Testis (tissue), 3 donors: Measurements from ENCODE around the gene TMEM44. TPM values are rescaled to one million over a fixed set of nuclear protein-coding genes. Genes with fewer than 3 reads are reported as not detected.
"Not testable (repeated sequence)": the region's sequence is repeated elsewhere in the genome, so short reads cannot be mapped to it uniquely, and the experiment has no call there.

Experiments
- DNase-seq: peaks from one replicate; pipeline ENCODE4 v3.0.0-alpha.2; 2019
- H3K27ac ChIP-seq, 2 donors: fragments of 200-600 bp; sonication (generic); one replicate each; pipeline ENCODE4 v1.5.1; 2019
- H3K27me3 ChIP-seq: fragments of 200-600 bp; sonication (generic); one replicate; pipeline ENCODE4 v1.5.1; 2019
- H3K36me3 ChIP-seq: fragments of 200-600 bp; sonication (generic); one replicate; pipeline ENCODE4 v1.5.1; 2017; ENCODE audit warnings: low read depth; ENCODE audit errors: missing control alignments
- H3K4me1 ChIP-seq: fragments of 200-600 bp; sonication (generic); one replicate; pipeline ENCODE4 v1.5.1; 2019
- H3K4me3 ChIP-seq, 2 donors: fragments of 200-600 bp; sonication (generic); one replicate each; pipeline ENCODE4 v1.5.1; 2017 to 2019
- H3K9me3 ChIP-seq: fragments of 200-600 bp; sonication (generic); one replicate; pipeline ENCODE4 v1.5.1; 2017
- POLR2A ChIP-seq: fragments of 450-650 bp; IDR thresholded peaks from one replicate; pipeline ENCODE4 v1.6.1; 2017; ENCODE audit warnings: antibody characterized with exemption, mild to moderate bottlenecking, moderate library complexity
- WGBS, 2 donors: methylation state at CpG; one replicate each; pipeline ENCODE4 v1.1.5; 2018; 5-methylcytosine and 5-hydroxymethylcytosine counted together
- intact Hi-C: fragments of 100-400 bp; cut with DNase I; formaldehyde crosslinking; loops from one replicate; pipeline ENCODE4 v1.15.1; 2023; ENCODE audit warnings: low total_unique reads
- polyA plus RNA-seq: library from polyadenylated mRNA; stranded (reverse); fragments of 350-450 nt; fragmentation: Illumina TruSeq; extraction: RNeasy Lipid Tissue Mini Kit (QIAGEN cat#74804); gene quantifications from one replicate; pipeline ENCODE4 v1.2.3, GENCODE V29; 2014; ENCODE audit warnings: low read depth, low replicate concordance; ENCODE audit not compliant: insufficient read depth
- total RNA-seq, 2 donors: library from RNA; depleted of rRNA; stranded (reverse); fragments of >200 nt; gene quantifications; one replicate each; pipeline ENCODE4 v1.2.3, GENCODE V29; 2016
- TF ChIP-seq, protein P1 (sequence below), 3 experiments: fragments of 450-650 bp in 2 of 3; fragments of 200-600 bp in 1 of 3; sonication (generic) in 1 of 3; IDR thresholded peaks; one replicate each; pipeline ENCODE4 v1.5.1; 2016 to 2019; ENCODE audit warnings: antibody characterized with exemption in 3 of 3, mild to moderate bottlenecking in 2 of 3, moderate library complexity in 1 of 3

TMEM44 gene
- total and polyA plus RNA-seq, 3 donors from 2014 or later: 6.8 to 14.9 (median 10.7) TPM

GRCh38 chr3:194549853-194550252 is 83.4 kb downstream of the TMEM44 start:
- intact Hi-C loops: no loop called here
- Histone ChIP-seq H3K4me3 (no peak overlapping the region), H3K4me1 (no peaks in the 10 kb centered on the region), H3K36me3 (no peaks in the 10 kb centered on the region), H3K27me3 (no peaks in the 10 kb centered on the region), H3K27ac (no peak overlapping the region), H3K9me3 (no peaks in the 10 kb centered on the region)
- no peak for DNase-seq
- TF ChIP-seq, protein P1, sequence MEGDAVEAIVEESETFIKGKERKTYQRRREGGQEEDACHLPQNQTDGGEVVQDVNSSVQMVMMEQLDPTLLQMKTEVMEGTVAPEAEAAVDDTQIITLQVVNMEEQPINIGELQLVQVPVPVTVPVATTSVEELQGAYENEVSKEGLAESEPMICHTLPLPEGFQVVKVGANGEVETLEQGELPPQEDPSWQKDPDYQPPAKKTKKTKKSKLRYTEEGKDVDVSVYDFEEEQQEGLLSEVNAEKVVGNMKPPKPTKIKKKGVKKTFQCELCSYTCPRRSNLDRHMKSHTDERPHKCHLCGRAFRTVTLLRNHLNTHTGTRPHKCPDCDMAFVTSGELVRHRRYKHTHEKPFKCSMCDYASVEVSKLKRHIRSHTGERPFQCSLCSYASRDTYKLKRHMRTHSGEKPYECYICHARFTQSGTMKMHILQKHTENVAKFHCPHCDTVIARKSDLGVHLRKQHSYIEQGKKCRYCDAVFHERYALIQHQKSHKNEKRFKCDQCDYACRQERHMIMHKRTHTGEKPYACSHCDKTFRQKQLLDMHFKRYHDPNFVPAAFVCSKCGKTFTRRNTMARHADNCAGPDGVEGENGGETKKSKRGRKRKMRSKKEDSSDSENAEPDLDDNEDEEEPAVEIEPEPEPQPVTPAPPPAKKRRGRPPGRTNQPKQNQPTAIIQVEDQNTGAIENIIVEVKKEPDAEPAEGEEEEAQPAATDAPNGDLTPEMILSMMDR (IDR thresholded peaks at IDR 0.05): no peak
- WGBS, 2 donors: 86 to 90% methylated on average over 9 of the region's 9 CpGs

DNA sequence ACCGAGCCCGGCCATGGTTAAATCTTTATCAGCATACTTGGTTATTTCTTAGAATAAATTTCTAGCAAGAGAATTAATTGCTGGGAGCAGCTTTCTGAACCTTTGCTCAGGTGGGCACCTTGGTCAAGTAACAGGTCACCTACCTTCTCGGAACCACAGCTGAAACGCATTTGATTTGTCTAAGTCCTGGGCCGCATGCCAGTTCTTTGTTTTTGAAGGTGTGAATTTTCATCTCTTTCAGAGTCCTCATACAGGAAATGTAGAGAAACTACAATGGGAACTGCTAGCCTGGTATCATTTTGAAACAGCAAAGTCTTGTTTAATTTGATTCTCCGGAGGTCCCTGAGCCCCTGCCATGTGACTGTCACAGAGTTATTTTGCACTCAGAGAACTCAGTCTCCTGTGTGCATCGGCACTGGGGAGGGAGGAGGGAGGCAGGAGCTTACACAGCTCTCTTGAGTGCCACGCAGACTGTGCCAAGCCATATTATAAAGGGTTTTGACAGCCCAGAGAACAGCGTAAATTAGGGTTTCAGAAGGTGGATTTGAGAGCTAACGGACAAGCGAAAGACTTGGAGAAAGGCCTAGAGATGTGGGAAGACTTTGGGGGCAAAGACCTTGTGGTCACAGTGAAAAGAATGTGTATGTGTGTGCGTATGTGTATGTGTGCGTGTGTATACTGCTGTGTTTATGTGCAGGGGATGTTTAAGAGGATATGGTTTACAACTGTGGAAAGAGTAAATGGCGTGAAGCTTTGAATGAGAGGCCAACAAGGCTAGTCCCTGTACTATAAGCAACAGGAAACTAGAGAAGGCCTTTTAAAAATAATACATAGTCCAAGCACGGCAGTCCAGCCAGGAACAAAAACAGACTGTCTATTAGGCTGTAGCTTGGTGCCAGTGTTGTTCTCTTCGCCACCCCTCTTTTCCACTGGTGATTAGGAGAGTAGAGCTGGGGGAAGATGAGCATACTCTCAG is 84.6 kb downstream of the TMEM44 start:
- 82 to 90% methylated on average over 16 of the region's 16 CpGs for WGBS, 2 donors
- no peak for DNase-seq
- Histone ChIP-seq H3K9me3 (no peaks in the 10 kb centered on the region), H3K27ac (no peak overlapping the region), H3K36me3 (no peaks in the 10 kb centered on the region), H3K4me3 (no peak overlapping the region), H3K27me3 (no peaks in the 10 kb centered on the region), H3K4me1 (no peaks in the 10 kb centered on the region)
- TF ChIP-seq, protein P1 (IDR thresholded peaks at IDR 0.05): no peak
- no peak for TF ChIP-seq POLR2A
- intact Hi-C loops: no loop called here

DNA sequence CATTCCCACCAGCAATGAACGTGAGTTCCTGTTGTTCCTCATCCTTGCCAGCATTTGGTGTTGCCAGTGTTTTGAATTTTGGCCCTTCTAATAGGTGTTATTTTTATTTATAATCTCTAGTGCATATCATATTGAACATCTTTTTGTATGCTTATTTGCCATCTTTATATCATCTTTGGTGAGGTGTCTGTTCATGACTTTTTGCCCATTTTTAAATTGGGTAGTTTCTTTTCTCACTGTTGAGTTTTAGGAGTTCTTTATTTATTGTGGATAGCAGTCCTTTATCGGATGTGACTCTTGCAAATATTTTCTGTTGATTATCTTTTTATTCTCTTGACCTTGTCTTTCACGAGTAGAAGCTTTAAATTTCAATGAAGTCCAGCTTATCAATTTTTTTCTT is 86.2 kb downstream of the TMEM44 start:
- intact Hi-C loops: no loop called here
- Histone ChIP-seq H3K4me1 (no peaks in the 10 kb centered on the region), H3K4me3 (no peak overlapping the region)

GRCh38 chr3:194545538-194545937 is 87.7 kb downstream of the TMEM44 start:
- H3K4me3 ChIP-seq, DNase-seq, H3K27ac ChIP-seq, intact Hi-C loops, H3K9me3 ChIP-seq, H3K4me1 ChIP-seq, H3K27me3 ChIP-seq, H3K36me3 ChIP-seq: not testable (repeated sequence)
- 94 to 96% methylated on average over 7 of the region's 7 CpGs for WGBS, 2 donors

More for the DNA sequence above, 86.2 kb downstream of the TMEM44 start:
- 66 to 71% methylated on average over 3 of the region's 3 CpGs for WGBS, 2 donors
- no peaks in the 10 kb centered on the region for H3K36me3 ChIP-seq
- DNase-seq: no peak
- no peaks in the 10 kb centered on the region for H3K9me3 ChIP-seq
- no peak overlapping the region for H3K27ac ChIP-seq
- H3K27me3 ChIP-seq: no peaks in the 10 kb centered on the region
- no peak for TF ChIP-seq POLR2A
- TF ChIP-seq, protein P1 (IDR thresholded peaks at IDR 0.05): no peak

DNA sequence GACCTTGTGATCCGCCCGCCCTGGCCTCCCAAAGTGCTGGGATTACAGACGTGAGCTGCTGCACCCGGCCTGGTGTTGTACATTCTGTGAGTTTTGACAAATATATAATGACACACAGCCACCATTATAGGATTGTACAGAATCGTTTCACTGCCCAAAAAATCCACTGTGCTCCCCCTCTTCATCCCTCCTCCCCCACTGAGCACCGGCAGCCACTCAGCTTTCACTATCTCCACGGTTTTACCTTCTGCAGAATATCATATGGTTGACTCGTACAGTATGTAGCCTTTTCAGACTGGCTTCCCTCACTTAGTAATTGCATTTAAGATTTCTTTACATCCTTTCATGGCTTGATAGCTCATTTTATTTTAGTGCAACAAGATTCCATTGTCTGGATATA is 89.7 kb downstream of the TMEM44 start:
- H3K27ac ChIP-seq: no peak overlapping the region
- H3K9me3 ChIP-seq: no peaks in the 10 kb centered on the region
- H3K4me3 ChIP-seq: no peak overlapping the region
- intact Hi-C loops: no loop called here
- H3K27me3 ChIP-seq: no peaks in the 10 kb centered on the region
- TF ChIP-seq, protein P1 (IDR thresholded peaks at IDR 0.05): no peak
- no peak for TF ChIP-seq POLR2A
- no peaks in the 10 kb centered on the region for H3K4me1 ChIP-seq
- no peak for DNase-seq
- H3K36me3 ChIP-seq: no peaks in the 10 kb centered on the region
- 88 to 89% methylated on average over 8 of the region's 8 CpGs for WGBS, 2 donors
